ENCODE measurements around the gene SPDYE16. TPM values are rescaled to one million over a fixed set of nuclear protein-coding genes. Genes with fewer than 3 reads are reported as not detected.
"Not testable (repeated sequence)": the region's sequence is repeated elsewhere in the genome, so short reads cannot be mapped to it uniquely, and the experiment has no call there.

The SPDYE16 gene
- total and polyA plus RNA-seq, 4 donors, result 0.05 to 0.50 (median 0.22) TPM

- under 1% methylated on average over 71 of the region's 71 CpGs for WGBS
Measured at GRCh38 chr7:76549025-76549854, 6.1 kb upstream of the SPDYE16 start.

GRCh38 chr7:76531643-76532042 is 11.5 kb downstream of the SPDYE16 start:
- H3K9me3 ChIP-seq (ENCODE audit: control insufficient read depth in 4 of 4, low read length in 3 of 4); H3K9ac ChIP-seq (ENCODE audit: low read depth in 1 of 2, low read length in 2 of 2); H3K27ac ChIP-seq (ENCODE audit: low read depth in 1 of 2, low read length in 2 of 2); H3K4me3 ChIP-seq (ENCODE audit: low read depth in 1 of 3, low read length in 3 of 3); H3K4me1 ChIP-seq (ENCODE audit: control insufficient read depth in 4 of 4, insufficient read depth in 4 of 4, low read length in 3 of 4); DNase-seq (ENCODE audit: low spot score); H3K36me3 ChIP-seq (ENCODE audit: control insufficient read depth in 4 of 4, insufficient read depth in 3 of 4, low read depth in 1 of 4, low read length in 3 of 4); H3K27me3 ChIP-seq (ENCODE audit: control insufficient read depth in 4 of 4, insufficient read depth in 4 of 4, low read length in 3 of 4): not testable (repeated sequence)
- 94% methylated on average over 2 of the region's 2 CpGs for WGBS

More at GRCh38 chr7:76549025-76549854, 6.1 kb upstream of the SPDYE16 start:
- not testable (repeated sequence) for H3K4me1 ChIP-seq (ENCODE audit: control insufficient read depth in 4 of 4, insufficient read depth in 4 of 4, low read length in 3 of 4); H3K27me3 ChIP-seq (ENCODE audit: control insufficient read depth in 4 of 4, insufficient read depth in 4 of 4, low read length in 3 of 4); H3K9me3 ChIP-seq (ENCODE audit: control insufficient read depth in 4 of 4, low read length in 3 of 4); H3K36me3 ChIP-seq (ENCODE audit: control insufficient read depth in 4 of 4, insufficient read depth in 3 of 4, low read depth in 1 of 4, low read length in 3 of 4)
- peak; percentile 75 for DNase-seq (ENCODE audit: low spot score)
- peak overlapping the region; percentile 72 to 84 (median 83) for H3K4me3 ChIP-seq (ENCODE audit: low read depth in 1 of 3, low read length in 3 of 3)
- peak overlapping the region; percentile 78 to 79 for H3K9ac ChIP-seq (ENCODE audit: low read depth in 1 of 2, low read length in 2 of 2)
- peak; percentile 49 for TF ChIP-seq MAX (IDR thresholded peaks at IDR 0.05)
- peak; percentile 53 for TF ChIP-seq ZBTB33 (IDR thresholded peaks at IDR 0.05)
- peak; percentile 45 for TF ChIP-seq YY1 (IDR thresholded peaks at IDR 0.05)
- TF ChIP-seq RXRA (IDR thresholded peaks at IDR 0.05), result peak; percentile 76 to 93
- peak in 1 of 2 donors; percentile 49 for TF ChIP-seq RAD21 (IDR thresholded peaks at IDR 0.05)
- peak; percentile 64 to 85 for TF ChIP-seq HNF4A (conservative IDR thresholded peaks at IDR 0.05)
- peak; percentile 73 for TF ChIP-seq SP1 (IDR thresholded peaks at IDR 0.05)
- peak; percentile 44 for TF ChIP-seq REST (IDR thresholded peaks at IDR 0.05)
- peak; percentile 52 for TF ChIP-seq TAF1 (conservative IDR thresholded peaks at IDR 0.05)
- TF ChIP-seq HNF4G (IDR thresholded peaks at IDR 0.05), result peak; percentile 19
- peak; percentile 44 to 70 for TF ChIP-seq EGR1 (IDR thresholded peaks at IDR 0.05; ENCODE audit: low read depth in 2 of 2)
- peak in 1 of 2 donors; percentile 65 for TF ChIP-seq JUND (IDR thresholded peaks at IDR 0.05)
- TF ChIP-seq NR2F2 (IDR thresholded peaks at IDR 0.05), result peak; percentile 86
- peak; percentile 62 to 89 for TF ChIP-seq GABPA (IDR thresholded peaks at IDR 0.05 in 1 of 2, conservative IDR thresholded peaks at IDR 0.05 in 1 of 2)
- H3K27ac ChIP-seq (ENCODE audit: low read depth in 1 of 2, low read length in 2 of 2), result peak overlapping the region; percentile 92

GRCh38 chr7:76526183-76526582 is 16.9 kb downstream of the SPDYE16 start:
- WGBS, result 50% methylated on average over 2 of the region's 4 CpGs
- H3K9me3 ChIP-seq (ENCODE audit: control insufficient read depth in 4 of 4, low read length in 3 of 4); H3K9ac ChIP-seq (ENCODE audit: low read depth in 1 of 2, low read length in 2 of 2); H3K27me3 ChIP-seq (ENCODE audit: control insufficient read depth in 4 of 4, insufficient read depth in 4 of 4, low read length in 3 of 4); H3K36me3 ChIP-seq (ENCODE audit: control insufficient read depth in 4 of 4, insufficient read depth in 3 of 4, low read depth in 1 of 4, low read length in 3 of 4); H3K27ac ChIP-seq (ENCODE audit: low read depth in 1 of 2, low read length in 2 of 2); H3K4me3 ChIP-seq (ENCODE audit: low read depth in 1 of 3, low read length in 3 of 3); DNase-seq (ENCODE audit: low spot score); H3K4me1 ChIP-seq (ENCODE audit: control insufficient read depth in 4 of 4, insufficient read depth in 4 of 4, low read length in 3 of 4): not testable (repeated sequence)

- DNase-seq (ENCODE audit: low spot score); H3K9me3 ChIP-seq (ENCODE audit: control insufficient read depth in 4 of 4, low read length in 3 of 4); H3K27me3 ChIP-seq (ENCODE audit: control insufficient read depth in 4 of 4, insufficient read depth in 4 of 4, low read length in 3 of 4); H3K4me1 ChIP-seq (ENCODE audit: control insufficient read depth in 4 of 4, insufficient read depth in 4 of 4, low read length in 3 of 4); H3K27ac ChIP-seq (ENCODE audit: low read depth in 1 of 2, low read length in 2 of 2); H3K4me3 ChIP-seq (ENCODE audit: low read depth in 1 of 3, low read length in 3 of 3); H3K36me3 ChIP-seq (ENCODE audit: control insufficient read depth in 4 of 4, insufficient read depth in 3 of 4, low read depth in 1 of 4, low read length in 3 of 4); H3K9ac ChIP-seq (ENCODE audit: low read depth in 1 of 2, low read length in 2 of 2): not testable (repeated sequence)
- 96% methylated on average over 6 of the region's 6 CpGs for WGBS
Measured at GRCh38 chr7:76516932-76517331, 26.2 kb downstream of the SPDYE16 start.
